Kidney epithelial cell (primary cell): ENCODE data around the gene PC. TPM values are rescaled to one million over a fixed set of nuclear protein-coding genes. Genes with fewer than 3 reads are reported as not detected.

Experiments used
- DNase-seq: peaks from one replicate; pipeline ENCODE4 v3.0.0-alpha.2; 2010; ENCODE audit warnings: low read depth
- H3K27me3 ChIP-seq: 2 replicates; pipeline ENCODE4 v1.6.0; 2011; ENCODE audit warnings: low read length; ENCODE audit not compliant: control insufficient read depth, insufficient read depth
- H3K36me3 ChIP-seq: 2 replicates; pipeline ENCODE4 v1.5.1; 2011; ENCODE audit warnings: low read length; ENCODE audit not compliant: control insufficient read depth, insufficient read depth
- H3K4me3 ChIP-seq: 2 replicates; pipeline ENCODE4 v1.5.1; 2011; ENCODE audit warnings: low read depth, mild to moderate bottlenecking, control low read depth, low read length
- total RNA-seq: library from RNA; depleted of rRNA; stranded (reverse); fragments of >200 nt; gene quantifications from 2 replicates; pipeline ENCODE4 v1.2.3, GENCODE V29; 2015
- TF ChIP-seq, protein P1 (sequence below): IDR thresholded peaks from 2 replicates; pipeline ENCODE4 v1.5.1; 2011; ENCODE audit warnings: mild to moderate bottlenecking, moderate library complexity, low read length, control low read depth, inconsistent platforms; ENCODE audit not compliant: insufficient read depth, poor library complexity, severe bottlenecking

Gene PC
- total RNA-seq, 1 donor from 2014 or later: 10.1 TPM

DNA sequence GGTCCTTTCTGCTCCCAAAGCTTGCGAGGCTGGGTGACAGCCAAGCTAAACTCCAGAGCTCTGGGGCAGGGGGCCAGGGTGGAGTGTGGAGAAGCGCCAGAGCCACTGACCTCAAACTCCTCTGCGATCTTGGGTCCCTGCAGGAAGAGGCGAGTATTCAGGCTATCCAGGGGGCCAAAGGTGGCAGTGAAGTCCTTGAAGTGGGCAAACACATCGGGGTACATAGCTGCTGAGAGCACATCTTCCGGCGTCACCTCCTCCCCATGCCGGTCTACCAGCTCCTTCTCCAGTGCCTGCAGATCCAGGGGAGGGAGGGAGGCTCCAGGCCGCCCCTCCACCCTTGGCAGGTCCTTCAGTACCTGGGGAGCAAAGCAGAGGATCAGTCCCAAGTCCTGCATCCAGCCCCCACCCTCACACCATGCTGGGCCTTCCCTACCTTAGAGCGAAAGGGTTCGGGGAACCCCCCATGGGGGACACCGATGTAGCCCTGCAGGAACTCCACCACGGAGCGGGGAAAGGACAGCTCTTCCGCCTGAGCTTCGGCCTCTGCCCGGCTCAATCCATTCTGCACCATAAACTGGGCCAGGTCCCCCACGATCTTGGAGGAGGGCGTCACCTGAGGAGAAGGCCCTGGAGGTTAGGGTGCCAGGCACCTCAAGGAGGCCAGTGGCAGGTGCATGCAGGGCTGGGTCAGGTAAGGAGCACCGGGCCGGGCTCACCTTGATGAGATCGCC lies 108.5 kb downstream of the PC start:
- H3K4me3 ChIP-seq: no peak overlapping the region
- TF ChIP-seq, protein P1, sequence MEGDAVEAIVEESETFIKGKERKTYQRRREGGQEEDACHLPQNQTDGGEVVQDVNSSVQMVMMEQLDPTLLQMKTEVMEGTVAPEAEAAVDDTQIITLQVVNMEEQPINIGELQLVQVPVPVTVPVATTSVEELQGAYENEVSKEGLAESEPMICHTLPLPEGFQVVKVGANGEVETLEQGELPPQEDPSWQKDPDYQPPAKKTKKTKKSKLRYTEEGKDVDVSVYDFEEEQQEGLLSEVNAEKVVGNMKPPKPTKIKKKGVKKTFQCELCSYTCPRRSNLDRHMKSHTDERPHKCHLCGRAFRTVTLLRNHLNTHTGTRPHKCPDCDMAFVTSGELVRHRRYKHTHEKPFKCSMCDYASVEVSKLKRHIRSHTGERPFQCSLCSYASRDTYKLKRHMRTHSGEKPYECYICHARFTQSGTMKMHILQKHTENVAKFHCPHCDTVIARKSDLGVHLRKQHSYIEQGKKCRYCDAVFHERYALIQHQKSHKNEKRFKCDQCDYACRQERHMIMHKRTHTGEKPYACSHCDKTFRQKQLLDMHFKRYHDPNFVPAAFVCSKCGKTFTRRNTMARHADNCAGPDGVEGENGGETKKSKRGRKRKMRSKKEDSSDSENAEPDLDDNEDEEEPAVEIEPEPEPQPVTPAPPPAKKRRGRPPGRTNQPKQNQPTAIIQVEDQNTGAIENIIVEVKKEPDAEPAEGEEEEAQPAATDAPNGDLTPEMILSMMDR: no peak
- no peak for DNase-seq
- H3K27me3 ChIP-seq: no peaks in the 10 kb centered on the region
- peaks cover 1% of the 10 kb centered on the region for H3K36me3 ChIP-seq

DNA sequence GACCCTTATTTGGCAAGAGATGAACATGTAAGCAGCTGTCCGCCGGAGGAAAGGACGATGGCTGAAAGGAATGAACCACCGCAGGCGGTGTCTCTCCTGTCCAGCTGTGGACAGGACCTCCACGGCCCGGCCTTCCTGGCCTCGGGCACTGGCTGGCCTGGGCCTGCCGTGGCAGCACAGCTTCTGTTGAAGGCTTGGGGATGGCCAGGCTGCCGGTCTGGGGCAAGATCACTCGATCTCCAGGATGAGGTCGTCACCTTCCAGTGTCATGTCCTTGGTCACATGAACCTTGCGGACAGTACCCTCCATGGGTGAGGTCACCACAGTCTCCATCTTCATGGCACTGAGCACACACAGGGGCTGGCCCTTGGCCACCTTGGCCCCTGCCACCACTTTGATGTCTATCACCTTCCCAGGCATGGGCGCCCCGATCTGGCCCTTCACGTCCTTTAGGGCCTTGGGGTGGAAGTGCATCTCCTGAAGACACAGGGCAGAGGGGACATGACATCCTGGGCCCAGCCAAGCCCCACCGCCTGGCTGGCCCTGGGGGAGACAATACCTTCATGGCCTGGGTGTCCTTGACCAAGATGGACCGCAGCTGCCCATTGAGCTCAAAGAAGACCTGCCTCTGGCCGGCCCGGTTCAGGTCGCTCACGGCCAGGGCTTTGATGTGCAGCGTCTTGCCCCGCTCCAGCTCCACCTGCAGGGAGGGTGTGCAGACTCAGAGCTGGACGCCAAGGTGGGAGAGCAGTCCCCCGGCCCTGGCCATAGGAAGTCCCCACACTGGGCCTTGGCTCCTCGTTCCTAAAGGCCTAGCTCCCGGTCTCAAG lies 109.3 kb downstream of the PC start:
- no peak for DNase-seq
- H3K4me3 ChIP-seq: no peak overlapping the region
- H3K36me3 ChIP-seq: peaks cover 1% of the 10 kb centered on the region
- no peaks in the 10 kb centered on the region for H3K27me3 ChIP-seq
- TF ChIP-seq, protein P1: no peak

DNA sequence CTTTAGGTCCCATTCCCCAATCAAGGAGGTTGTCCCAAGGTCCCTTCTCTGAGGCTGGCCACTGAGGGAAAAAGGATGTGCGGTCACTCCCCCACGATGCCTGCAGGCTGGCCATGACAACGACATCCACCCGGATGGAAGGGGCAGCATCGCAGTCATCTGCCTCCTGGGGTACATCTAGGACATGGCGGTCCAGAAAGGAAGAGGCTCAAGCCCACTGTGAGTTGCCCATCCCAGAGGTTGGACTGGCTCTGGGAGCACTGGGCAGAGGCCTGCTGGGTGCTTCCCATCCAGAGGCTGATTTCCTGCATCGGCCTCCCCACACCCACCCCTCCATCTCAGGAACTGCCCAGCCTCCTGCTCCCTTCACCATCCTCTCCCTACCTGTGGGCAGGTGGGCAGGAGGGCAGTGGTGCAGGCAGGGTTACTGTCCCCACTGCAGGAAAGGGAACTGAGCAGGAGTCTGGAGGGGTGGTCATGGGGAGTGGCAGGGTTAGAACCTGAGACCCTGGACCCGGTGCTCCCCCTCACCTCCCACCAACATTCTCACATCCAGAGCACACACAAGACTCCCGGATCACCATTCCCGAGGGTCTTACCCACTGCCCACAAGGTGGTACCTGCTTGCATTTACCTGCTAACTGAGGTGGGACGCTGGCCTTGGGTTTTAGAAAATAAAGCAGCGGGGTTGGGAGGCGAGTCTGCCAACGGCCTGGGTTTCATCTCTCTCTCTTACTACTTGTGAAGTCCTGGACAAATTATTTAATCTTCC lies 110.5 kb downstream of the PC start:
- H3K27me3 ChIP-seq: no peaks in the 10 kb centered on the region
- no peak for DNase-seq
- H3K4me3 ChIP-seq: no peak overlapping the region
- peaks cover 1% of the 10 kb centered on the region for H3K36me3 ChIP-seq
- TF ChIP-seq, protein P1: no peak

DNA sequence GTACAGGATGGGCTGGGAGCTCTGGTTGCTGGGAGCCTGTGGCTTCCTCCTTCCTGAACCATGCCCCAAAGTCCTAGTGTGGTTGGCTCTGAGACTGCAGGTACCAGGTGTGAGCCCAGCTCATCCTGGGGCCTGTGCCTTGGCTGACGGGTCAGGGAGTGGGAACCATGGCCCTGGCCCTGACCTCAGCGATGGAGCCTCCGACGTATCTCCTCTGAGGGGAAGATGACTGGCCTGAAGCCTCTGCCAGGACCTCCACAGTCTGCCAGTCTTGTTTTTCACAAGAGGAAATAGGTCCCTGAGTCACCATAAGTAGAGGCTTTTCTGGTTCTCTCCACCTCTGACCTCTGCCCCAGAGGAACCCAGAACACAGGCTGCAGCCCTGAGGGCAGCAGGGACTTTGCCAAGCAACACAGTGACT lies 111.5 kb downstream of the PC start:
- H3K4me3 ChIP-seq: no peak overlapping the region
- no peaks in the 10 kb centered on the region for H3K27me3 ChIP-seq
- H3K36me3 ChIP-seq: peaks cover 1% of the 10 kb centered on the region
- TF ChIP-seq, protein P1: no peak
- DNase-seq: no peak

DNA sequence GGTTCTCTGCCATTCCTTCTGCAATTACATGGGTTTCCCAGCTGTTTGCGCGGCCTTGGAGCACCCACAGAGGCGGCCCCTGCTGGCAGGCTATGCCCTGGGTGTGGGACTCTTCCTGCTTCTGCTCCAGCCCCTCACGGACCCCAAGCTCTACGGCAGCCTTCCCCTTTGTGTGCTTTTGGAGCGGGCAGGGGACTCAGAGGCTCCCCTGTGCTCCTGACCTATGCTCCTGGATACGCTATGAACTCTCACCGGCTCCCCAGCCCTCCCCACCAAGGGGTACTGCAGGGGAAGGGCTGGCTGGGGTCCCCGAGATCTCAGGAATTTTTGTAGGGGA lies 112.3 kb downstream of the PC start:
- TF ChIP-seq, protein P1: no peak
- DNase-seq: no peak
- Histone ChIP-seq H3K4me3 (no peak overlapping the region), H3K27me3 (no peaks in the 10 kb centered on the region), H3K36me3 (peaks cover 1% of the 10 kb centered on the region)
